Activated B cell treated with CpG ODN at 0.5 μM for 24 hours (primary cell): ENCODE data around the gene SEH1L. TPM values are rescaled to one million over a fixed set of nuclear protein-coding genes. Genes with fewer than 3 reads are reported as not detected.

Source experiments
- ATAC-seq: fragments of 200-7000 bp; cut with Tn5 transposase; one replicate; pipeline ENCODE4 v1.10.0; 2021; ENCODE audit warnings: low read depth, mild to moderate bottlenecking, moderate library complexity
- CTCF ChIA-PET: fragments of 350-600 bp; sonication (Branson Sonifier 250); formaldehyde crosslinking; loops from one replicate; lab custom pipeline; 2021; ENCODE audit warnings: antibody characterized with exemption; lab: Charles Lee
- POLR2A ChIA-PET: fragments of 350-600 bp; sonication (Branson Sonifier 250); formaldehyde crosslinking; loops from one replicate; lab custom pipeline; 2021; ENCODE audit warnings: antibody characterized with exemption; lab: Charles Lee
- DNase-seq: peaks from one replicate; pipeline ENCODE4 v3.0.0; 2022
- H3K27ac Mint-ChIP-seq: one replicate; pipeline ENCODE4 v1.8.0; 2020; ENCODE audit warnings: mixed read lengths
- H3K27me3 Mint-ChIP-seq: one replicate; pipeline ENCODE4 v1.8.0; 2021; ENCODE audit warnings: mixed read lengths
- H3K36me3 Mint-ChIP-seq: one replicate; pipeline ENCODE4 v1.8.0; 2021; ENCODE audit warnings: low read depth, mixed read lengths
- H3K4me1 Mint-ChIP-seq: one replicate; pipeline ENCODE4 v1.8.0; 2021; ENCODE audit warnings: mixed read lengths
- H3K4me3 Mint-ChIP-seq: one replicate; pipeline ENCODE4 v1.8.0; 2020; ENCODE audit warnings: mild to moderate bottlenecking, mixed read lengths
- H3K9me3 Mint-ChIP-seq: one replicate; pipeline ENCODE4 v1.8.0; 2020; ENCODE audit warnings: mixed read lengths
- CTCF ChIP-seq: fragments of 200-600 bp; IDR thresholded peaks from one replicate; pipeline ENCODE4 v1.8.0; 2022; ENCODE audit warnings: antibody characterized with exemption, mild to moderate bottlenecking
- intact Hi-C: fragments of 100-400 bp; cut with micrococcal nuclease; formaldehyde crosslinking; loops from one replicate; pipeline ENCODE4 v1.15.1; 2024
- total RNA-seq: library from RNA; stranded (reverse); gene quantifications from 2 replicates; pipeline ENCODE4 v1.2.3, GENCODE V29; 2022

The SEH1L gene
- total RNA-seq, 1 donor from 2014 or later: 79.3 TPM

- Mint-ChIP-seq H3K4me1 (peaks cover 24% of the 10 kb centered on the region), H3K27ac (peak overlapping the region; percentile 97), H3K27me3 (no peaks in the 10 kb centered on the region), H3K9me3 (no peaks in the 10 kb centered on the region), H3K4me3 (peak overlapping the region; percentile 96), H3K36me3 (peaks cover 17% of the 10 kb centered on the region)
- ATAC-seq (peak; percentile 65), DNase-seq (peak; percentile 91)
- CTCF ChIA-PET: interaction anchor here (0.9 to 1.5 kb wide), 3 partner anchors 43 to 245 kb away, joined by 3 to 4 read pairs (median 3); partner anchors contain the start of genes CEP192, CEP76 and PSMG2
- TF ChIP-seq CTCF: no peak
- intact Hi-C loops: loop anchor here (1.0 to 5.0 kb wide), 4 partner anchors 189 to 966 kb away; partner anchors contain the start of genes IMPA2 and TUBB6
- POLR2A ChIA-PET: interaction anchor here (0.5 to 2.6 kb wide), 15 partner anchors 13 to 1000 kb away, joined by 3 to 43 read pairs (median 5); partner anchors contain the start of genes AFG3L2, CEP192, CEP76 and FAM210A
Measured at GRCh38 chr18:12948050-12948804, 416 bp downstream of the SEH1L start.

- Mint-ChIP-seq H3K4me3 (no peak overlapping the region), H3K36me3 (peaks cover 51% of the 10 kb centered on the region), H3K4me1 (peaks cover 1% of the 10 kb centered on the region), H3K9me3 (no peaks in the 10 kb centered on the region), H3K27me3 (no peaks in the 10 kb centered on the region), H3K27ac (no peak overlapping the region)
- no peak for TF ChIP-seq CTCF
- DNase-seq: no peak
- ChIA-PET POLR2A (no interaction called here), CTCF (no interaction called here)
- no peak for ATAC-seq
- intact Hi-C loops: no loop called here
Measured at GRCh38 chr18:12958478-12958877, 10.7 kb downstream of the SEH1L start.

- Mint-ChIP-seq H3K27me3 (no peaks in the 10 kb centered on the region), H3K4me3 (no peak overlapping the region), H3K9me3 (no peaks in the 10 kb centered on the region), H3K4me1 (peaks cover 1% of the 10 kb centered on the region), H3K27ac (no peak overlapping the region), H3K36me3 (peaks cover 53% of the 10 kb centered on the region)
- DNase-seq (no peak), ATAC-seq (no peak)
- intact Hi-C loops: no loop called here
- CTCF ChIA-PET: no interaction called here
- POLR2A ChIA-PET: no interaction called here
- TF ChIP-seq CTCF: no peak
Measured at GRCh38 chr18:12960395-12960794, 12.6 kb downstream of the SEH1L start.

GRCh38 chr18:12960853-12961397 lies 13.1 kb downstream of the SEH1L start:
- CTCF ChIA-PET: no interaction called here
- H3K9me3 Mint-ChIP-seq: no peaks in the 10 kb centered on the region
- intact Hi-C loops: no loop called here

More at GRCh38 chr18:12960853-12961397, 13.1 kb downstream of the SEH1L start:
- Mint-ChIP-seq H3K27me3 (no peaks in the 10 kb centered on the region), H3K4me1 (peaks cover 1% of the 10 kb centered on the region), H3K36me3 (peaks cover 55% of the 10 kb centered on the region), H3K27ac (no peak overlapping the region), H3K4me3 (no peak overlapping the region)
- no peak for TF ChIP-seq CTCF
- POLR2A ChIA-PET: interaction anchor here (0.6 kb wide), 1 partner anchor 13 kb away, joined by 5 read pairs; no protein-coding TSS in a partner anchor
- no peak for ATAC-seq
- no peak for DNase-seq
